Ovary (tissue), 3 donors: ENCODE measurements around the gene FOXC2.

Experiments
- POLR2A ChIP-seq: fragments of 450-650 bp; IDR thresholded peaks from one replicate; pipeline ENCODE4 v1.6.1; 2017; ENCODE audit warnings: antibody characterized with exemption, mild to moderate bottlenecking, moderate library complexity
- TF ChIP-seq, protein P1 (sequence below), 3 donors: fragments of 450-650 bp in 2 of 3; fragments of 200-600 bp in 1 of 3; IDR thresholded peaks; one replicate each; pipeline versions ENCODE4 v1.5.1 to v1.8.0; 2016 to 2022; ENCODE audit warnings: antibody characterized with exemption in 3 of 3, mild to moderate bottlenecking in 1 of 3
- donor health status: DM: no; HTN: no; CAD: no.

DNA sequence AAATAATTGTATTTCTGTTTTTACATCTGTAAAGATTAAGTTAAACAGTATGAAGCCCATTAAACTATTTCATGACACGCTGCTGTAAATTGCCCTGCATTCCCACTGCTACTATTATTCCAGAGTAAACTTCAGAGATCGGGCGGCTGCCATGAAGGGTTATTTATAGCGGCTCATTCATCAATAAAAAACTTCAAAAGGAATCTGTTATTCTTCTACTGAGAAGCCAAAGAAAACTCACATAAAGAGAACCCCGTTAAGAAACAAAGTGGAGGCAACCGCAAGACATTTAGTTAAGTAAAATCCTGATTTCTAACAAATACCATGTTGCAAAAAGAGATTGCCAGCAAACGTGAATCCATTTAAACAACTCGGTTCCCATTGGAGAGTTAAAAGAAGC lies 28.1 kb downstream of the FOXC2 start:
- TF ChIP-seq, protein P1, sequence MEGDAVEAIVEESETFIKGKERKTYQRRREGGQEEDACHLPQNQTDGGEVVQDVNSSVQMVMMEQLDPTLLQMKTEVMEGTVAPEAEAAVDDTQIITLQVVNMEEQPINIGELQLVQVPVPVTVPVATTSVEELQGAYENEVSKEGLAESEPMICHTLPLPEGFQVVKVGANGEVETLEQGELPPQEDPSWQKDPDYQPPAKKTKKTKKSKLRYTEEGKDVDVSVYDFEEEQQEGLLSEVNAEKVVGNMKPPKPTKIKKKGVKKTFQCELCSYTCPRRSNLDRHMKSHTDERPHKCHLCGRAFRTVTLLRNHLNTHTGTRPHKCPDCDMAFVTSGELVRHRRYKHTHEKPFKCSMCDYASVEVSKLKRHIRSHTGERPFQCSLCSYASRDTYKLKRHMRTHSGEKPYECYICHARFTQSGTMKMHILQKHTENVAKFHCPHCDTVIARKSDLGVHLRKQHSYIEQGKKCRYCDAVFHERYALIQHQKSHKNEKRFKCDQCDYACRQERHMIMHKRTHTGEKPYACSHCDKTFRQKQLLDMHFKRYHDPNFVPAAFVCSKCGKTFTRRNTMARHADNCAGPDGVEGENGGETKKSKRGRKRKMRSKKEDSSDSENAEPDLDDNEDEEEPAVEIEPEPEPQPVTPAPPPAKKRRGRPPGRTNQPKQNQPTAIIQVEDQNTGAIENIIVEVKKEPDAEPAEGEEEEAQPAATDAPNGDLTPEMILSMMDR (IDR thresholded peaks at IDR 0.05): no peak
- TF ChIP-seq POLR2A: no peak
